ENCODE measurements around the gene SRP68. TPM values are rescaled to one million over a fixed set of nuclear protein-coding genes. Genes with fewer than 3 reads are reported as not detected.

SRP68 gene
- total RNA-seq, 1 donor from 2014 or later, result 74.3 TPM

DNA sequence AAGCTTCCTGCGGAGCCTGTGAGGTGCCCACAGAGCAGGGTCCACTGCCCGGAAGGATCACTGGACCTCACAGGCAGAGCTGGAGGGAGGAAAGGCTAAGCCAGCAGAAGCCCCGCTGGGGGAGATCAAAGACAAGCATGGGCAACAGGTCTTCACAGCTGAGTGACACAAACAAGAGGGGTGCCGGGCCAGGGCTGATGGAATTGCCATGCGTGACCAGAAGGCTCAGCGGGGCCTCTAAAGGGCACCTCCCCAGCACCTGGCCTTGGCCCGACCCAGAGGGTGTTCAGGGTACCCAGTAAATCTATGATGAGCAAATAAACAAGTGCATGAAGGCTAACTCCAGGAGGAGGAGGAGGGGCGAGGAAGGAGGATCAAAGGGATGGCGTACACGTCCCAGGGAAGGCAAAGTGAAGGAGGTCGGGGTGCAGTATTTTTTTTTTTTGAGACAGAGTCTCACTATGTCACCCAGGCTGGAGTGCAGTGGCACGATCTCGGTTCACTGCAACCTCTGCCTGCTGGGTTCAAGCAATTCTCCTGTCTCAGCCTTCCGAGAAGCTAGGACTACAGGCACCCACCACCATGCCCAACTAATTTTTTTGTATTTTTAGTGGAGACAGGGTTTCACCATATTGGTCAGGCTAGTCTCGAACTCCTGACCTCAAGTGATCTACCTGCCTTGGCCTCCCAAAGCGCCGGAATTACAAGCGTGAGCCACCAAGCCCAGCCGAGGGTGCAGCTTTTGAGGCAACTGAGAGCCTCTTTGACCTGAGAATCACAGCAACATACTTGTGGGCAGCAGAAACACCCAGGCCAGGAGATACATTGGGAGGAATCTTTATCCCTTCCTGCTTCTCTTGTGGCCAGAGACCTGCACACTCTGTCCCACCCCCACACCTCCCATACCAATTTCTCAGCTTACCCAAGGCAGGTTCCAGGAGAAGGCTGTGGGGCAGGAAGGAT lies 47.4 kb upstream of the SRP68 start:
- no peaks in the 10 kb centered on the region for H3K9me3 ChIP-seq (ENCODE audit: insufficient read depth, low read depth, low read length)

DNA sequence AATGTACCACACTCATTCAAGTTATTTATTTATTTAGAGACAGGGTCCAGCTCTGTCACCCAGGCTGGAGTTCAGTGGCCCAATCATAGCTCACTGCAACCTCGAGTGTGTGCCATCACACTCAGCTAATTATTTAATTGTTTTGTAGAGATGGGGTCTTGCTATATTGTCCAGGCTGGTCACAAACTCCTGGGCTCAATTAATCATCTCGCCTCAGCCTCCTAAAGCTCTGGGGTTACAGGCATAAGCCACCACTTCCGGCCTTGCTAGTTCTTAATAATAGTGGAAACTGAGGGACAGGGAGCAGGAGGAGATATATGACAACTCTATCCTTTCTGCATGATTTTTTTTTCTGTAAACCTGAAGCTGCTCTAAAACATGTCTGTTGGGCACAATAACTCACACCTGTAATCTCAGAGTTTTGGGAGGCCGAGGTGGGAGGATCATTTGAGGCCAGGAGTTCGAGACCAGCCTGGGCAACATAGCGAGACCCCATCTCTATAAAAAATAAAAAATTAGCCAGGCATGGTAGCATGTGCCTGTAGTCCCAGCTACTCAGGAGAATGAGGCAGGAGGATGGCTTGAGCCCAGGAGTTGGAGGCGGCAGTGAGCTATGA lies 42.9 kb upstream of the SRP68 start:
- no peaks in the 10 kb centered on the region for H3K27me3 ChIP-seq (ENCODE audit: insufficient read depth, low read length)
- DNase-seq (ENCODE audit: low read depth) (no peak), FAIRE-seq (no peak)
- no peaks in the 10 kb centered on the region for H3K36me3 ChIP-seq (ENCODE audit: insufficient read depth, low read length)
- H4K20me1 ChIP-seq (ENCODE audit: insufficient read depth, low read length), result no peaks in the 10 kb centered on the region
- H3K79me2 ChIP-seq (ENCODE audit: insufficient read depth, low read length), result no peaks in the 10 kb centered on the region
- TF ChIP-seq EZH2 (IDR thresholded peaks at IDR 0.05; ENCODE audit: insufficient read depth, low read length), result no peak
- TF ChIP-seq, protein P1, sequence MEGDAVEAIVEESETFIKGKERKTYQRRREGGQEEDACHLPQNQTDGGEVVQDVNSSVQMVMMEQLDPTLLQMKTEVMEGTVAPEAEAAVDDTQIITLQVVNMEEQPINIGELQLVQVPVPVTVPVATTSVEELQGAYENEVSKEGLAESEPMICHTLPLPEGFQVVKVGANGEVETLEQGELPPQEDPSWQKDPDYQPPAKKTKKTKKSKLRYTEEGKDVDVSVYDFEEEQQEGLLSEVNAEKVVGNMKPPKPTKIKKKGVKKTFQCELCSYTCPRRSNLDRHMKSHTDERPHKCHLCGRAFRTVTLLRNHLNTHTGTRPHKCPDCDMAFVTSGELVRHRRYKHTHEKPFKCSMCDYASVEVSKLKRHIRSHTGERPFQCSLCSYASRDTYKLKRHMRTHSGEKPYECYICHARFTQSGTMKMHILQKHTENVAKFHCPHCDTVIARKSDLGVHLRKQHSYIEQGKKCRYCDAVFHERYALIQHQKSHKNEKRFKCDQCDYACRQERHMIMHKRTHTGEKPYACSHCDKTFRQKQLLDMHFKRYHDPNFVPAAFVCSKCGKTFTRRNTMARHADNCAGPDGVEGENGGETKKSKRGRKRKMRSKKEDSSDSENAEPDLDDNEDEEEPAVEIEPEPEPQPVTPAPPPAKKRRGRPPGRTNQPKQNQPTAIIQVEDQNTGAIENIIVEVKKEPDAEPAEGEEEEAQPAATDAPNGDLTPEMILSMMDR (IDR thresholded peaks at IDR 0.05; ENCODE audit: insufficient read depth, low read depth, low read length), result no peak
- Mint-ChIP-seq H3K36me3 (ENCODE audit: low read depth, unreplicated experiment) (peaks cover 1% of the 10 kb centered on the region), H3K27me3 (ENCODE audit: low read depth, unreplicated experiment) (peaks cover 10% of the 10 kb centered on the region), H3K9me3 (ENCODE audit: unreplicated experiment) (no peaks in the 10 kb centered on the region), H3K27ac (ENCODE audit: unreplicated experiment) (no peak overlapping the region), H3K4me1 (ENCODE audit: low read depth, unreplicated experiment) (no peaks in the 10 kb centered on the region), H3K4me3 (ENCODE audit: unreplicated experiment) (no peak overlapping the region)
- no peak overlapping the region for H3K27ac ChIP-seq (ENCODE audit: low read depth, low read length)
- no peak overlapping the region for H3K4me2 ChIP-seq (ENCODE audit: low read length)
- no peaks in the 10 kb centered on the region for H3K9me3 ChIP-seq (ENCODE audit: insufficient read depth, low read depth, low read length)
- no peak overlapping the region for H3K9ac ChIP-seq (ENCODE audit: low read length)
- H3K4me3 ChIP-seq (ENCODE audit: insufficient read depth, low read depth, low read length), result no peak overlapping the region
- H2AFZ ChIP-seq (ENCODE audit: low read depth, low read length), result no peak overlapping the region
- H3K4me1 ChIP-seq (ENCODE audit: insufficient read depth, low read length), result no peaks in the 10 kb centered on the region

More for the DNA sequence above, 47.4 kb upstream of the SRP68 start:
- no peaks in the 10 kb centered on the region for H3K27me3 ChIP-seq (ENCODE audit: insufficient read depth, low read length)
- Mint-ChIP-seq H3K4me3 (ENCODE audit: unreplicated experiment) (no peak overlapping the region), H3K27me3 (ENCODE audit: low read depth, unreplicated experiment) (peaks cover 25% of the 10 kb centered on the region), H3K4me1 (ENCODE audit: low read depth, unreplicated experiment) (no peaks in the 10 kb centered on the region), H3K27ac (ENCODE audit: unreplicated experiment) (no peak overlapping the region), H3K9me3 (ENCODE audit: unreplicated experiment) (no peaks in the 10 kb centered on the region), H3K36me3 (ENCODE audit: low read depth, unreplicated experiment) (no peaks in the 10 kb centered on the region)
- no peaks in the 10 kb centered on the region for H3K79me2 ChIP-seq (ENCODE audit: insufficient read depth, low read length)
- no peak for FAIRE-seq
- DNase-seq (ENCODE audit: low read depth), result no peak
- no peaks in the 10 kb centered on the region for H3K36me3 ChIP-seq (ENCODE audit: insufficient read depth, low read length)
- no peak overlapping the region for H3K4me3 ChIP-seq (ENCODE audit: insufficient read depth, low read depth, low read length)
- no peak overlapping the region for H3K9ac ChIP-seq (ENCODE audit: low read length)
- H4K20me1 ChIP-seq (ENCODE audit: insufficient read depth, low read length), result no peaks in the 10 kb centered on the region
- H3K4me1 ChIP-seq (ENCODE audit: insufficient read depth, low read length), result peaks cover 4% of the 10 kb centered on the region
- TF ChIP-seq, protein P1 (IDR thresholded peaks at IDR 0.05; ENCODE audit: insufficient read depth, low read depth, low read length), result no peak
- H2AFZ ChIP-seq (ENCODE audit: low read depth, low read length), result no peak overlapping the region
- H3K27ac ChIP-seq (ENCODE audit: low read depth, low read length), result no peak overlapping the region
- H3K4me2 ChIP-seq (ENCODE audit: low read length), result no peak overlapping the region

All from astrocyte (in vitro differentiated cells and primary cell).